ENCODE results near the gene ASXL2.

Gene ASXL2

DNA sequence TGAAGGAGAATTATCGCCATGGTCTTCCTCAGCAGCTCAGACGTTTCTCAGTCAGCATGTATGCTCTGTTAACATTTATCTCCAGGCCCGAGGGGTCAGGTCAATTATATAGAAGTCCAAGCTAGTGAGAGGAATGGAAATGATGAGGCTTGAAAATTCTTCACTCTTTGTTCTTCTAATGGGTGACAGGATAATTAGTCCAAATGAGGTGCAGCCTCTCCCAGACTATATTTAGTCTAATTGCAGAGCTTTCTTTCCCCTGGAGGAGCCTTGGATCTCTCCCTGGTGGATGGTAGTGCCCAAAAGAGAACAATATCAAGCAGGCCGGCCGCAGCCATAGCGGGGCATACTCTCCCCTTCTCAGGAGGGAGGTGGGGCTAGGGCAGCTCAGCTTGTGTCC is 153.5 kb downstream of the ASXL2 start:
- Histone ChIP-seq H3K27ac (ENCODE audit: low read depth, low read length) (no peak overlapping the region), H4K20me1 (ENCODE audit: low read depth, low read length) (no peaks in the 10 kb centered on the region), H3K79me2 (ENCODE audit: insufficient read depth, low read length) (no peaks in the 10 kb centered on the region), H3K9ac (ENCODE audit: low read length) (no peak overlapping the region), H3F3A (ENCODE audit: insufficient read depth) (no peaks in the 10 kb centered on the region), H3K9me3 (ENCODE audit: insufficient read depth, low read length) (no peaks in the 10 kb centered on the region), H3K4me3 (ENCODE audit: insufficient read depth, low read length, poor library complexity, severe bottlenecking) (no peak overlapping the region), H2AFZ (ENCODE audit: low read depth, low read length, severe bottlenecking) (no peak overlapping the region), H3K36me3 (ENCODE audit: low read length) (no peaks in the 10 kb centered on the region), H3K9me2 (replicated peaks; ENCODE audit: insufficient read depth, low read length) (no peaks in the 10 kb centered on the region), H3K27me3 (ENCODE audit: low read length) (no peaks in the 10 kb centered on the region), H3K4me2 (ENCODE audit: low read depth, low read length, poor library complexity, severe bottlenecking) (no peak overlapping the region)
- no peak for TF ChIP-seq EZH2phosphoT487 (conservative IDR thresholded peaks at IDR 0.05; ENCODE audit: low read length)
- TF ChIP-seq, protein P1, sequence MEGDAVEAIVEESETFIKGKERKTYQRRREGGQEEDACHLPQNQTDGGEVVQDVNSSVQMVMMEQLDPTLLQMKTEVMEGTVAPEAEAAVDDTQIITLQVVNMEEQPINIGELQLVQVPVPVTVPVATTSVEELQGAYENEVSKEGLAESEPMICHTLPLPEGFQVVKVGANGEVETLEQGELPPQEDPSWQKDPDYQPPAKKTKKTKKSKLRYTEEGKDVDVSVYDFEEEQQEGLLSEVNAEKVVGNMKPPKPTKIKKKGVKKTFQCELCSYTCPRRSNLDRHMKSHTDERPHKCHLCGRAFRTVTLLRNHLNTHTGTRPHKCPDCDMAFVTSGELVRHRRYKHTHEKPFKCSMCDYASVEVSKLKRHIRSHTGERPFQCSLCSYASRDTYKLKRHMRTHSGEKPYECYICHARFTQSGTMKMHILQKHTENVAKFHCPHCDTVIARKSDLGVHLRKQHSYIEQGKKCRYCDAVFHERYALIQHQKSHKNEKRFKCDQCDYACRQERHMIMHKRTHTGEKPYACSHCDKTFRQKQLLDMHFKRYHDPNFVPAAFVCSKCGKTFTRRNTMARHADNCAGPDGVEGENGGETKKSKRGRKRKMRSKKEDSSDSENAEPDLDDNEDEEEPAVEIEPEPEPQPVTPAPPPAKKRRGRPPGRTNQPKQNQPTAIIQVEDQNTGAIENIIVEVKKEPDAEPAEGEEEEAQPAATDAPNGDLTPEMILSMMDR (IDR thresholded peaks at IDR 0.05; ENCODE audit: insufficient read depth, low read length, poor library complexity, severe bottlenecking) = no peak

DNA sequence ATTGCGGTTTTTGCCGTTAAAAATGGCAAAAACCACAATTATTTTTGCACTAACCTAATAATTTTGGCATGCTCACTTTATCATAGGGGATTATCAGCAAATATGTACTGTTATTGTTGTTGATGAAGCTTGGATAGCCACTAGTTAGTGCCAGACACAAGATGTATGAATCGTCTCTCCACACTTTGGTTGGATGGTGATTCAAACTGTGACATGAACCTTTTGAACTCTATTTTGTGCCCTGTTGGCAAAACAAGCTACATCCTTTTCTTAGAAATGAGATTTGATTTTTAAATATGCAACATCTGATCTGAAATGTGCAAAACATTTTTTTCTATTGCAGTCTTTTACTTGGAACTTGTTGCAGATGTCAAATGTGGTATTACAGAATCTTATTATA is 156.1 kb downstream of the ASXL2 start:
- no peak overlapping the region for H3K9ac ChIP-seq (ENCODE audit: low read length)
- H2AFZ ChIP-seq (ENCODE audit: low read depth, low read length, severe bottlenecking) = no peak overlapping the region
- H3K9me3 ChIP-seq (ENCODE audit: insufficient read depth, low read length) = no peaks in the 10 kb centered on the region
- no peak overlapping the region for H3K27ac ChIP-seq (ENCODE audit: low read depth, low read length)
- no peaks in the 10 kb centered on the region for H4K20me1 ChIP-seq (ENCODE audit: low read depth, low read length)
- H3K9me2 ChIP-seq (replicated peaks; ENCODE audit: insufficient read depth, low read length) = no peaks in the 10 kb centered on the region
- H3K27me3 ChIP-seq (ENCODE audit: low read length) = no peaks in the 10 kb centered on the region
- no peaks in the 10 kb centered on the region for H3K79me2 ChIP-seq (ENCODE audit: insufficient read depth, low read length)
- no peak overlapping the region for H3K4me2 ChIP-seq (ENCODE audit: low read depth, low read length, poor library complexity, severe bottlenecking)
- no peaks in the 10 kb centered on the region for H3K36me3 ChIP-seq (ENCODE audit: low read length)
- H3F3A ChIP-seq (ENCODE audit: insufficient read depth) = no peaks in the 10 kb centered on the region
- no peak for TF ChIP-seq EZH2phosphoT487 (conservative IDR thresholded peaks at IDR 0.05; ENCODE audit: low read length)
- TF ChIP-seq, protein P1 (IDR thresholded peaks at IDR 0.05; ENCODE audit: insufficient read depth, low read length, poor library complexity, severe bottlenecking) = no peak
- no peak overlapping the region for H3K4me3 ChIP-seq (ENCODE audit: insufficient read depth, low read length, poor library complexity, severe bottlenecking)

DNA sequence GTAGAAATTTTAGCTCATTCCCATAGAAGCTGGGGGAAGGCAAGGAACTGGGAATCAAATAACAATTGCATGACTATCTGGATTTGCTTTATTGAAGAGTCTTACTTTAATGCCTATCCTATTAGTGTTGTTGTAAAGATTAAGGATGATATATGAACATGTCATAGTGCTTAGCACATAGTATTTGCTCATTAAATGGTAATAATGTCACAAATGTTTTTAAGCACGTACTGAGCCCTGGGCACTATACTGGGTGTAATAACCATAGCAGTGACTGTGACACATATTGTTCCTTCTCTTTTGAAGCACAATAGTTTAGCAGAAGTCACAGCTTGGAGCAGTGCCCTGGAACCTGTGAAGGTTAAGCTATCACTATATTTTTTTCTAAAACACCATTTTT is 157.7 kb downstream of the ASXL2 start:
- H3K9me3 ChIP-seq (ENCODE audit: insufficient read depth, low read length) = no peaks in the 10 kb centered on the region
- H3K36me3 ChIP-seq (ENCODE audit: low read length) = no peaks in the 10 kb centered on the region

More for the DNA sequence above, 157.7 kb downstream of the ASXL2 start:
- no peaks in the 10 kb centered on the region for H3K9me2 ChIP-seq (replicated peaks; ENCODE audit: insufficient read depth, low read length)
- no peaks in the 10 kb centered on the region for H3K27me3 ChIP-seq (ENCODE audit: low read length)
- H4K20me1 ChIP-seq (ENCODE audit: low read depth, low read length) = no peaks in the 10 kb centered on the region
- H3K79me2 ChIP-seq (ENCODE audit: insufficient read depth, low read length) = no peaks in the 10 kb centered on the region
- no peak overlapping the region for H3K9ac ChIP-seq (ENCODE audit: low read length)
- no peak overlapping the region for H2AFZ ChIP-seq (ENCODE audit: low read depth, low read length, severe bottlenecking)
- no peak for TF ChIP-seq EZH2phosphoT487 (conservative IDR thresholded peaks at IDR 0.05; ENCODE audit: low read length)
- TF ChIP-seq, protein P1 (IDR thresholded peaks at IDR 0.05; ENCODE audit: insufficient read depth, low read length, poor library complexity, severe bottlenecking) = no peak
- no peaks in the 10 kb centered on the region for H3F3A ChIP-seq (ENCODE audit: insufficient read depth)
- H3K4me3 ChIP-seq (ENCODE audit: insufficient read depth, low read length, poor library complexity, severe bottlenecking) = no peak overlapping the region
- no peak overlapping the region for H3K4me2 ChIP-seq (ENCODE audit: low read depth, low read length, poor library complexity, severe bottlenecking)
- no peak overlapping the region for H3K27ac ChIP-seq (ENCODE audit: low read depth, low read length)
